ENCODE data around the gene C10orf67. TPM values are rescaled to one million over a fixed set of nuclear protein-coding genes. Genes with fewer than 3 reads are reported as not detected.
A peak's percentile ranks its signal among the peaks of the same experiment; 100 is the strongest.
"Not testable (repeated sequence)": the region's sequence is repeated elsewhere in the genome, so short reads cannot be mapped to it uniquely, and the experiment has no call there.

C10orf67 gene
- total RNA-seq, 2 experiments from 2014 or later = 0.07 to 0.31 TPM

DNA sequence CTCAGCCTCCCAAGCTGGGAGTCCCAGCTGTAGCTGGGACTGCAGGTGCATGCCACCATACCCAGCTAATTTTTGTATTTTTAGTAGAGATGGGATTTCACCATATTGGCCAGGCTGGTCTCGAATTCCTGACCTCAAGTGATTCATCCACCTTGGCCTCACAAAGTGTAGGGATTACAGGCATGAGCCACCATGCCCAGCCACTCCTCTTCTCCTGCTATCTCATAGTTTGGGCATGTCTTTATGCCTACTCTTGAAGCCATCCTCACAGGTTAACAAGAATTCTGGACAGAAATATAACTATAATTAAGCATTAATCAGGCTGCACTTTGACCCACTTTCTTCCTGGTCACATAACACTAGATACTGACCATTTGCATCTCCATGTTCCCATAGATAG is 28.6 kb upstream of the C10orf67 start:
- Mint-ChIP-seq H3K9me3 (peaks cover 3% of the 10 kb centered on the region), H3K36me3 (no peaks in the 10 kb centered on the region), H3K4me1 (ENCODE audit: low read depth) (peaks cover 30% of the 10 kb centered on the region), H3K27ac (no peak overlapping the region), H3K4me3 (no peak overlapping the region), H3K27me3 (no peaks in the 10 kb centered on the region)
- DNase-seq = no peak
- intact Hi-C loops (cut with micrococcal nuclease) = no loop called here
- POLR2A ChIA-PET = no interaction called here
- CTCF ChIA-PET = no interaction called here

DNA sequence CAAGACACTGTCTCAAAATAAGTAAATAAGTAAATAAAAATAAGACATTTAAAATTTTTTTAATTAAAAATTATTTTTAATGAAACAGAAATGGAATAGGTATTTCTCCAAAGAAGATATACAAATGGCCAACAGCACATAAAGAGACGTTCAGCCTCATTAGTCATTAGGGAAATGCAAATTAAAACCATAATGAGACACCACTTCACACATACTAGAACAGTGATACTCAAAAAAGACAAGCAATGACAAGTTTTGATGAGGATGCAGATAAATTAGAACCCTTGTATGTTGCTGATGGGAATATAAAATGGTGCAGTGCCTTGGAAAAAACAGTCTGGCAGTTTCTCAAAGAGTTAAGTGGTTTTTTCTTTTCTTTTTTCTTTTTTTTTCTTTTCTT is 26.5 kb upstream of the C10orf67 start:
- no peaks in the 10 kb centered on the region for H3K36me3 Mint-ChIP-seq
- DNase-seq = no peak
- intact Hi-C loops (cut with micrococcal nuclease) = no loop called here
- H3K4me3 Mint-ChIP-seq = no peak overlapping the region
- ChIA-PET POLR2A (no interaction called here), CTCF (no interaction called here)
- H3K4me1 Mint-ChIP-seq (ENCODE audit: low read depth) = peaks cover 43% of the 10 kb centered on the region
- no peaks in the 10 kb centered on the region for H3K27me3 Mint-ChIP-seq
- peaks cover 3% of the 10 kb centered on the region for H3K9me3 Mint-ChIP-seq
- no peak overlapping the region for H3K27ac Mint-ChIP-seq

DNA sequence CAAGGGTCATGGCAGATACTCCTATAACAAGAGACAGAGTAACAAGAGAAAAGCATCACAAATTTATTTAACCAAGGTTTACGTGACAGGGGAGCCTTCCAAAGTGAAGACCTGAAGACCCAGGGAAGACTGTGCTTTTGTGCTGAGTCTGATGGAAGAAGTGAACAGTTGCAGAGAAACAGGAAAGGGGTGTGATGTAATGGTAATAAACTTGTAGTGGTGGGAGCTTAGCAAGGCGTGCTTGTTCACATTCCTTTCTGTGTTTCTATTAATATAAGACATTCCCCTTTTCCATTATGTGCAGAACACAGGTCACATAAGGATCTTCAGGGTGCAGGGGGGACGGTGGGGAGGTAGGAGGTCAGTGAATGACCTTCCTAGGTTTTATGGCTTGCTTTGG is 25.5 kb upstream of the C10orf67 start:
- DNase-seq = no peak
- CTCF ChIA-PET = no interaction called here

DNA sequence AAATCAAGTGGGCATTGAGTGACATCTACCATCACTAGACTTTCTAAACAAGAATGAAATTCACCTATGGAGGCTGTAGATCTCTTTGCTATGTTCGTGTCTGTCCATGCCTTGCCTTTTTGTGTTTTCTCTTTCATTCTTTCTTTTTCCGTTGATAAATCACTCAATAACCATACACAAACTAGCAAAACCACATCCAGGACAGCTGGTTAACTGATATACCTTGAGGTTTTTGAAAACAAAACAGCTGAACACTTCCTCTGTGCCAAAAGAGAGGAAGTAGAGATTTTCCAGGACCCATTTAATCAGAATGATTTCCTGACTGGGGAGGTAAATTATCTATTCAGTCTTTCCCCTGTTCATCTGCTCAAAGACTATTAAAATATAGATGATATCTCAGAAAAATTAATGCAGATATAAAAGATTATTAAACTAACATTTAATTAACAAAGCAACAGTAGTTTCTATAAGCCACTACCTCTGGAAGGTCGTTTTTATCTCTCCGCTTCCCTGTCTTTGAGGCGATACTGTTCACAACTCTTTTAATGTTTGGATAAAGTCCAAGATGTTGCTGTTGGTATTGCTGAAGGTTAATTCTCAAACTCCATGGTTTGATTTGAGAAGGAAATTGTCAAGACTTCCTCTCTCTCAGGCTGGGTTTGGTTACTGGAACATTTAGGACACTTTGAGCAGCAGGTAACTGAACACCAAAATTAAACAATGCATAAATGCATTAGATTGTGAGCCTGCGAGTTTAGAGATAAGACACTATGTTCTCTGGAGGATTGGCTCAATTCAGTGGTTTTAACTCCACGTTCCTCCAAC is 24.4 kb upstream of the C10orf67 start:
- H3K36me3 Mint-ChIP-seq = no peaks in the 10 kb centered on the region
- H3K9me3 Mint-ChIP-seq = peaks cover 3% of the 10 kb centered on the region
- H3K4me3 Mint-ChIP-seq = peak overlapping the region; percentile 23
- H3K27ac Mint-ChIP-seq = peak overlapping the region; percentile 53
- DNase-seq = no peak
- ChIA-PET CTCF (no interaction called here), POLR2A (no interaction called here)
- intact Hi-C loops (cut with micrococcal nuclease) = loop anchor here (10.0 kb wide), 1 partner anchor 1096 kb away; no protein-coding TSS in a partner anchor
- H3K4me1 Mint-ChIP-seq (ENCODE audit: low read depth) = peaks cover 61% of the 10 kb centered on the region
- H3K27me3 Mint-ChIP-seq = no peaks in the 10 kb centered on the region

More for the DNA sequence above, 25.5 kb upstream of the C10orf67 start:
- H3K9me3 Mint-ChIP-seq = peaks cover 3% of the 10 kb centered on the region
- POLR2A ChIA-PET = no interaction called here
- no peaks in the 10 kb centered on the region for H3K36me3 Mint-ChIP-seq
- H3K27me3 Mint-ChIP-seq = no peaks in the 10 kb centered on the region
- intact Hi-C loops (cut with micrococcal nuclease) = no loop called here
- peaks cover 50% of the 10 kb centered on the region for H3K4me1 Mint-ChIP-seq (ENCODE audit: low read depth)
- H3K4me3 Mint-ChIP-seq = no peak overlapping the region
- H3K27ac Mint-ChIP-seq = peak overlapping the region; percentile 29

DNA sequence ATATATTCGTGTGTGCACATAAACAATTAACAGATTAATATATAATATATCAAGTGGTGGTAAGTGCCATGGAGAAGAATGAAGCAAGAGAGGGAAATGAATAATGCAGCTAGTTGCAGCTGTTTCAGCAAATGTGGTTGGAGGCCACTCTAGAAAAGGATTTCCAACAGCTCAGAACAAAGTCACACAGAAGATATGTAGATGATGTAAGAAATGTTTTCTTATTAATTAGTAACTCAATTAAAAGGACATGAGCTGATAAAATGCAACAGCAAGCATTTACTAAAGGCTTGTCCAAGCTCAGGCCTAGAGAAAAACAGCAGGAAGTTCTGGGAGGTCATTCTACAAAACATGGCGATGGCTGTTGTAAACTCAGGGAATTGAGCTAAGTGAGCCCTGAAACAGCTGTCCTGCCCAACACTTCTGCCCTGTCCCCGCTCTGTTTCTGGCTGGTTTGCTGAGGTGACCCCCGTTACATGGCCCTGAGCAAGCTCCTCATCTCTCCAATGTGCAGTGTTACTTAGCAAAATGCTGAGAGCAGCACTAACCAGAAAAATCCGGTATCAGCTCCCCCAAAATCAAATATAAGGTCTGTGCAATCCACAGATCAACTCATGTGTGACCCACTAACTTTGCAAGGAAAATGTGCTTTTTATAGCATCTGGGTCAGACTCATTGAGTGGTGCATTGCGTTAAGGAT is 23.4 kb upstream of the C10orf67 start:
- POLR2A ChIA-PET = interaction anchor here (0.8 to 1.2 kb wide), 2 partner anchors 27 to 33 kb away, joined by 4 to 8 read pairs; no protein-coding TSS in a partner anchor
- Mint-ChIP-seq H3K4me1 (ENCODE audit: low read depth) (peaks cover 69% of the 10 kb centered on the region), H3K4me3 (no peak overlapping the region), H3K9me3 (peaks cover 3% of the 10 kb centered on the region), H3K27ac (no peak overlapping the region), H3K27me3 (no peaks in the 10 kb centered on the region), H3K36me3 (no peaks in the 10 kb centered on the region)
- CTCF ChIA-PET = interaction anchor here (0.9 to 1.1 kb wide), 2 partner anchors 20 to 46 kb away, joined by 3 read pairs; no protein-coding TSS in a partner anchor
- intact Hi-C loops (cut with micrococcal nuclease) = loop anchor here (10.0 kb wide), 1 partner anchor 1097 kb away; no protein-coding TSS in a partner anchor
- no peak for DNase-seq

DNA sequence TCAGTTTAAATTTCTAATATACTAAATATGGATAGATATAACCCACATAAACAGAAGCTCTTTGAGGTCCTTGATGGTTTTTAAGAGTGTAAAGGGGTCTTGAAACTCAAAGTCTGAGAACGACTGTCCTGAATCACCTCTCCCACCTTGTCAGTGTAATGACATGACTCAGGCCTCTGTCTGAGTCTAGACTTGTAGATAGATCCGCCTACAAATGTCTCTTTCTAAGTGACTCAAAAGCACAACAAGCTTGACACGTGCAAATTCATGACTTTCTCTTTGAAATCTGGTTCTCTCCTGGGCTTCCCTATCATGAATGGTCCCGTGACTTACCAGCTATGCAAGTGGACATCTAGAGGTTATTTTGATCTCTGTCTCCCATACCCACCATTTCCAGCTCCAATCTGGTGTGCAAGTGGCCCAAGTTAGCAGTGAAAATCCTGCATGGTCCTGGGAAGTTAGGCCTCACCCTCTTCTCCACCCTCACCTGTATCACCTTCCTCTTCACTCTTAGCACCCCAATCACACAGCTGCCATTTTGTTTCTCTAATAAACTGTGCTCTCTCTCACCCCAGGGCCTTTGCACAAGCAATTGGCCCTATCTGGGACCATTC is 20.9 kb upstream of the C10orf67 start:
- not testable (repeated sequence) for H3K36me3 Mint-ChIP-seq, H3K9me3 Mint-ChIP-seq, H3K4me3 Mint-ChIP-seq, H3K27ac Mint-ChIP-seq, H3K27me3 Mint-ChIP-seq
- H3K4me1 Mint-ChIP-seq (ENCODE audit: low read depth) = peaks cover 83% of the 10 kb centered on the region
- ChIA-PET POLR2A (interaction anchor here (1.0 to 1.5 kb wide), 2 partner anchors 26 to 83 kb away, joined by 4 to 5 read pairs; no protein-coding TSS in a partner anchor), CTCF (interaction anchor here (0.6 kb wide), 1 partner anchor 71 kb away, joined by 3 read pairs; no protein-coding TSS in a partner anchor)
- intact Hi-C loops (cut with micrococcal nuclease) = loop anchor here (10.0 kb wide), 1 partner anchor 1099 kb away; no protein-coding TSS in a partner anchor
- peak; percentile 46 for DNase-seq

DNA sequence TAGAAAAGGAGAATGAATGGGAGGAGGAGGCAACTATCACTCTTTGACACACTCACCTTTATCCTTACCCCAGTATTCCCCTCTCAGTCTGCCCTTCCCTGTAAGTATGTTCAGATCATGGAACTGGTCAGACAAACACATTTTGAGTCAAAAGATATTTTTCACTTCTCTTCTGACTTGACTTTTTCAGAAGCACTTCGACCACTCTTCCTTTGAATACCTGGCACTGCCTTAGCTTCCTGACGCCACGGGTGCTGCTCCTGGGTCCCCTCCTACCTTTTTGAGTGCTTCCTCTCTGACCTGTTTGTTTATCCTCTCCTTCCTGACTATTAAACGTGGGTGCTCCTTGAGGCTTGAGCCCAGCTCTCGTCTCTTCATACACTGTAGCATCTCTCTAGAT is 19.8 kb upstream of the C10orf67 start:
- no peaks in the 10 kb centered on the region for H3K36me3 Mint-ChIP-seq
- H3K27ac Mint-ChIP-seq = peak overlapping the region; percentile 89
- ChIA-PET POLR2A (interaction anchor here (0.9 to 1.5 kb wide), 5 partner anchors 11 to 84 kb away, joined by 3 to 5 read pairs (median 4); no protein-coding TSS in a partner anchor), CTCF (interaction anchor here (0.7 to 0.9 kb wide), 2 partner anchors 24 to 75 kb away, joined by 3 to 4 read pairs; partner anchors contain the start of gene OTUD1)
- intact Hi-C loops (cut with micrococcal nuclease) = loop anchor here (1.0 to 10.0 kb wide), 2 partner anchors 48 to 1100 kb away; no protein-coding TSS in a partner anchor
- H3K27me3 Mint-ChIP-seq = peaks cover 3% of the 10 kb centered on the region
- H3K9me3 Mint-ChIP-seq = no peaks in the 10 kb centered on the region
- peaks cover 73% of the 10 kb centered on the region for H3K4me1 Mint-ChIP-seq (ENCODE audit: low read depth)
- peak; percentile 58 for DNase-seq
- no peak overlapping the region for H3K4me3 Mint-ChIP-seq

DNA sequence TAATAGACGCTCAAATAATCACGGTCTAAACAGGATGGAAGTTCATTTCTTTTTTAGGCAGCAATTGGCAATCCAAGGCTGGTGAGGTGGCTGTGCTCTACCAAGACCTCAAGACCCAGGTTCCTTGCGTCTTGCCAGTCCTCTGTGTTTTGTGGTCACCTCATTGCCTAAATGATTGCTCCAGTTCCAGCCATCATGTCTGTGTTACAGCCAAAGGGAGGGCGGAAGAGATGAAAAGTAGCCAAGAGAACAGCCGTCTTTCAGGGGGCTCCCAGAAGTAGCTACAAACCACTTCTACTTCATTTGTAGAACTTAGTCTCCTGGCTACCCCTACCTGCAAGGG is 19.2 kb upstream of the C10orf67 start:
- peaks cover 3% of the 10 kb centered on the region for H3K27me3 Mint-ChIP-seq
- peak overlapping the region; percentile 63 for H3K4me3 Mint-ChIP-seq
- CTCF ChIA-PET = interaction anchor here (0.7 to 0.9 kb wide), 2 partner anchors 23 to 76 kb away, joined by 3 to 4 read pairs; partner anchors contain the start of gene OTUD1
- peak overlapping the region; percentile 89 for H3K27ac Mint-ChIP-seq
- intact Hi-C loops (cut with micrococcal nuclease) = loop anchor here (1.0 to 10.0 kb wide), 7 partner anchors 22 to 1101 kb away; partner anchors contain the start of gene OTUD1
- H3K9me3 Mint-ChIP-seq = no peaks in the 10 kb centered on the region
- peak; percentile 30 for DNase-seq
- H3K4me1 Mint-ChIP-seq (ENCODE audit: low read depth) = peaks cover 67% of the 10 kb centered on the region
- POLR2A ChIA-PET = interaction anchor here (0.9 to 1.3 kb wide), 4 partner anchors 12 to 83 kb away, joined by 3 to 4 read pairs (median 3); no protein-coding TSS in a partner anchor
- no peaks in the 10 kb centered on the region for H3K36me3 Mint-ChIP-seq

DNA sequence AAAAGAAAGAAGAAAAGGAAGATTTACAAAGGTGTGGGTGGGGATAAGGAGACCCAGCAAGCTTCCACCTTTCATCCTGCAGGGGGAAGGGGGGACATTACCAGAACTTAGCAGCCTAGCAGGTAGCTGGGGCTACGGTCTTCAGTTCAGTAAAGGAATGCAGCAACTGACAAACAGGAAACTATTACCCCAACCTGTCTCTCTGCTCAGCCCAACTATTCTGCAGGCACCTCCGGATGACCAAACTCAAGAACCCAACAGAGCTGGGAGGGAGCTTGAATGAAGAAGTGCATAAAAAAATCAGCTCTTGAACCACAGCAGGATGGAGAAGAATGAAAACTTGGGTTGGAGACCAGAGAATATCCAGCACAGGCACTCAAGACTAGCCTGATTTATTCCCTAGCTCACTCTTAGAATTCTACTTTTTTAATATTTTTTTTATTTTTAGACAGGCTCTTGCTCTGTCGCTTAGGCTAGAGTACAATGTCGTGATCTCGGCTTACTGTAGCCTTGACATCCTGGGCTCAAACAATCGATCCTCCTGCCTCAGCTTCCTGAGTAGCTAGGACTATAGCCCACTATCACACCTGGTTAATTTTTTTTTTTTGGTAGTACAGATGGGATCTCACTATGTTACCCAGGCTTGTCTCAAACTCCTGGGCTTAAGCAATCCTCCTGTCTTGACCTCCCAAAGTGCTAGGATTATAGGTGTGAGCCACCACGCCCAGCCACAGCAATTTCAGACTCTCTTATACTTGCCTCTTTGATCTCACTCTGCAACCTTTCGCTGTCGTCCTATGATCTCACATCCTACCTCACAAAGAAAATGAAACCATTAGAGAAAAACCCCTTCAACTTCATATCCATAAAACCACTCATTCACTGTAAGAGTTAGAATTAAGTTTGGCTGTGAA is 18.5 kb upstream of the C10orf67 start:
- peaks cover 61% of the 10 kb centered on the region for H3K4me1 Mint-ChIP-seq (ENCODE audit: low read depth)

DNA sequence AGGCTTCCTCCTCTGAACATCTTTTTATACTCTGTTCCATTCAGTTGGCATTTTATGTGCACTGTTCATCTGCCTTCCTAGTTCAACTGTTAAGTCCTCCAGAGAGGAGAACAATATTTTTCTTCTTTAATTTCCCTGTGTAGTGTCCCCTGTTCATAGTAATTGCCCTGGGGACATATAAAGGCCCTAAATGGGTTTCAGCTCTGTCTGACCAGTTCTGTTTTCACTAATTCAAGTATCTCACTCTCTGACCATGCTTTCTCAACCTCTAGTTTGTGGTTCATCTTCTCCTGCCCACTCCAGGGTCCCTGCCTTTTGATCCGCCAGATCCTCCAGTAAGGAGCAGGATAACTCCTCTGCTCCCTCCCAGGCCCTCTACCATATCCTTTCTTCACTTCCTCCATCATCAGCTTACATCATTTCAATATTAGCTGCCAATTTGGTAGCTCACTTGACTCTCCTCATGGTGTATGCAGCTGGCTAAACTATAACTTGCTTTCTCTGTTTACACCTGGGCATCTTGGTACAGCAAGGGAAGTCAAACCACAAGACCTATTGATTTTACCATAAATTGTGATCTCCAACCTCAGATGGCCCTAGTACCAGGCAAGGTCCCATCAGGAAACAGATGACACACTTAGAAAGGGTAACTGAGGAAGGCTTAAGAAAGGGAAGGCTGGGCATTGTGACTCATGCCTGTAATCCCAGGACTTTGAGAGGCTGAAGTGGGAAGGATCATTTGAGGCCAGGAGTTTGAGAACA is 17.7 kb upstream of the C10orf67 start:
- CTCF ChIA-PET = interaction anchor here (0.8 to 1.1 kb wide), 2 partner anchors 48 to 79 kb away, joined by 3 read pairs; no protein-coding TSS in a partner anchor
- POLR2A ChIA-PET = no interaction called here
- intact Hi-C loops (cut with micrococcal nuclease) = loop anchor here (10.0 kb wide), 1 partner anchor 1103 kb away; no protein-coding TSS in a partner anchor
- H3K9me3 Mint-ChIP-seq = no peaks in the 10 kb centered on the region
- no peak overlapping the region for H3K4me3 Mint-ChIP-seq
- no peak overlapping the region for H3K27ac Mint-ChIP-seq
- DNase-seq = no peak
- peaks cover 53% of the 10 kb centered on the region for H3K4me1 Mint-ChIP-seq (ENCODE audit: low read depth)
- H3K36me3 Mint-ChIP-seq = no peaks in the 10 kb centered on the region
- peaks cover 3% of the 10 kb centered on the region for H3K27me3 Mint-ChIP-seq

More for the DNA sequence above, 18.5 kb upstream of the C10orf67 start:
- ChIA-PET POLR2A (interaction anchor here (0.6 to 1.3 kb wide), 3 partner anchors 11 to 1094 kb away, joined by 3 read pairs; no protein-coding TSS in a partner anchor), CTCF (interaction anchor here (0.8 to 1.1 kb wide), 2 partner anchors 49 to 78 kb away, joined by 3 read pairs; no protein-coding TSS in a partner anchor)
- peak overlapping the region; percentile 63 for H3K4me3 Mint-ChIP-seq
- intact Hi-C loops (cut with micrococcal nuclease) = loop anchor here (1.0 to 10.0 kb wide), 6 partner anchors 22 to 1102 kb away; partner anchors contain the start of gene OTUD1
- peak overlapping the region; percentile 89 for H3K27ac Mint-ChIP-seq
- peaks cover 3% of the 10 kb centered on the region for H3K27me3 Mint-ChIP-seq
- DNase-seq = peak; percentile 68
- no peaks in the 10 kb centered on the region for H3K36me3 Mint-ChIP-seq
- H3K9me3 Mint-ChIP-seq = no peaks in the 10 kb centered on the region

All from activated CD4-positive, alpha-beta memory T cell treated with anti-CD3 and anti-CD28 coated beads for 36 hours (primary cell).